Body of pancreas (tissue), 4 donors: ENCODE measurements around the gene BSPRY. TPM values are rescaled to one million over a fixed set of nuclear protein-coding genes. Genes with fewer than 3 reads are reported as not detected.

ENCODE experiments used
- ATAC-seq: fragments of 150-250 bp; one replicate; pipeline ENCODE4 v1.9.1; 2016
- DNase-seq, 4 donors: peaks; one replicate each; pipeline ENCODE4 v3.0.0-alpha.2; 2019
- H3K27ac ChIP-seq, 4 donors: fragments of 200-600 bp; sonication (generic); 1 replicate in 3 of 4; 2 replicates in 1 of 4; pipeline versions ENCODE4 v1.5.1 to v1.6.1; 2016 to 2019; ENCODE audit warnings: mild to moderate bottlenecking in 1 of 4, mixed read lengths in 1 of 4, moderate library complexity in 1 of 4
- H3K27me3 ChIP-seq, 2 donors: fragments of 200-600 bp; sonication (generic); one replicate each; pipeline ENCODE4 v1.6.0; 2016; ENCODE audit warnings: mild to moderate bottlenecking in 1 of 2
- H3K36me3 ChIP-seq, 2 donors: fragments of 200-600 bp; sonication (generic); replicated peaks in 1 of 2; 2 replicates each; pipeline ENCODE4 v1.5.1; 2016; ENCODE audit warnings: low read depth in 2 of 2; ENCODE audit not compliant: insufficient read depth in 1 of 2
- H3K4me1 ChIP-seq: fragments of 200-600 bp; sonication (generic); one replicate; pipeline ENCODE4 v1.6.0; 2016
- H3K4me3 ChIP-seq, 2 donors: fragments of 200-600 bp; sonication (generic); 1 replicate in 1 of 2; 2 replicates in 1 of 2; pipeline ENCODE4 v1.5.1; 2016 to 2019
- H3K9me3 ChIP-seq, 3 donors: fragments of 200-600 bp; sonication (generic); 1 replicate in 2 of 3; 2 replicates in 1 of 3; pipeline ENCODE4 v1.5.1; 2016
- CTCF ChIP-seq, 7 experiments: fragments of 450-650 bp in 4 of 7; fragments of 200-600 bp in 3 of 7; sonication (generic) in 3 of 7; IDR thresholded peaks; one replicate each; pipeline ENCODE4 v1.5.1; 2016 to 2019; ENCODE audit warnings: antibody characterized with exemption in 7 of 7
- POLR2A ChIP-seq, 3 donors: fragments of 450-650 bp; IDR thresholded peaks; one replicate each; pipeline ENCODE4 v1.6.1; 2016; ENCODE audit warnings: antibody characterized with exemption in 3 of 3, mild to moderate bottlenecking in 2 of 3
- WGBS, 2 donors: methylation state at CpG; one replicate each; pipeline ENCODE4 v1.1.5; 2017; 5-methylcytosine and 5-hydroxymethylcytosine counted together
- intact Hi-C: fragments of 100-400 bp; cut with DNase I; formaldehyde crosslinking; loops from one replicate; pipeline ENCODE4 v1.15.1; 2023
- total RNA-seq, 2 donors: library from RNA; depleted of rRNA; stranded (reverse); fragments of >200 nt; gene quantifications; one replicate each; pipeline ENCODE4 v1.1.0, GENCODE V29; 2016

Gene BSPRY
- total RNA-seq, 2 donors from 2014 or later = 27.0 to 47.0 TPM

- no peaks in the 10 kb centered on the region for H3K27me3 ChIP-seq
- 0% methylated on average over 2 to 20 of the region's 20 CpGs for WGBS, 2 donors
- DNase-seq (no peak), ATAC-seq (no peak)
- H3K4me3 ChIP-seq = peak overlapping the region; percentile 53 to 71
- peak overlapping the region; percentile 93 to 98 (median 94) for H3K27ac ChIP-seq
- peaks cover 23% of the 10 kb centered on the region for H3K4me1 ChIP-seq
- intact Hi-C loops = loop anchor here (5.0 kb wide), 3 partner anchors 38 to 138 kb away; no protein-coding TSS in a partner anchor
- H3K36me3 ChIP-seq = no peaks in the 10 kb centered on the region
- no peak for TF ChIP-seq CTCF (IDR thresholded peaks at IDR 0.05)
- TF ChIP-seq POLR2A (IDR thresholded peaks at IDR 0.05) = no peak
- no peaks in the 10 kb centered on the region for H3K9me3 ChIP-seq
Measured at GRCh38 chr9:113409883-113410206, 60.5 kb downstream of the BSPRY start.

- WGBS, 2 donors = 0 to 1% methylated on average over 19 to 58 of the region's 61 CpGs
- TF ChIP-seq POLR2A (IDR thresholded peaks at IDR 0.05) (peak; percentile 46 to 85 (median 83)), CTCF (IDR thresholded peaks at IDR 0.05) (peak in 1 of 7 experiments; percentile 15)
- DNase-seq (peak; percentile 92 to 96 (median 96)), ATAC-seq (peak; percentile 97)
- H3K27ac ChIP-seq = peak within 1 kb of the TSS; percentile 93 to 98 (median 94)
- H3K9me3 ChIP-seq = no peaks in the 10 kb centered on the region
- intact Hi-C loops = loop anchor here (5.0 kb wide), 1 partner anchor 138 kb away; no protein-coding TSS in a partner anchor
- H3K4me3 ChIP-seq = peak within 1 kb of the TSS; percentile 53 to 71
- peaks cover 23% of the 10 kb centered on the region for H3K4me1 ChIP-seq
- no peaks in the 10 kb centered on the region for H3K27me3 ChIP-seq
- no peaks in the 10 kb centered on the region for H3K36me3 ChIP-seq
Measured at GRCh38 chr9:113410207-113410864, 61.0 kb downstream of the BSPRY start, which contains the start of the genes C9orf43 and POLE3. TSS of gene C9orf43 (plus strand) at chr9:113410747. CDS start at chr9:113413494, 2,747 bp downstream. TSS of gene POLE3 (minus strand) at chr9:113410675. CDS start at chr9:113410293, 382 bp downstream.

- DNase-seq = peak in 1 of 4 donors; percentile 30
- Histone ChIP-seq H3K4me3 (no peak overlapping the region), H3K36me3 (no peaks in the 10 kb centered on the region), H3K9me3 (no peaks in the 10 kb centered on the region), H3K27ac (no peak overlapping the region), H3K27me3 (no peaks in the 10 kb centered on the region), H3K4me1 (peaks cover 6% of the 10 kb centered on the region)
- intact Hi-C loops = no loop called here
- TF ChIP-seq CTCF (IDR thresholded peaks at IDR 0.05) (no peak), POLR2A (IDR thresholded peaks at IDR 0.05) (no peak)
- 56 to 57% methylated on average over 3 of the region's 3 CpGs for WGBS, 2 donors
- ATAC-seq = no peak
Measured at GRCh38 chr9:113416149-113416721, 66.9 kb downstream of the BSPRY start.

- no peak overlapping the region for H3K4me3 ChIP-seq
- 72 to 75% methylated on average over 4 of the region's 4 CpGs for WGBS, 2 donors
- no peaks in the 10 kb centered on the region for H3K4me1 ChIP-seq
- intact Hi-C loops = no loop called here
- H3K36me3 ChIP-seq = no peaks in the 10 kb centered on the region
- no peak for ATAC-seq
- H3K27ac ChIP-seq = no peak overlapping the region
- no peaks in the 10 kb centered on the region for H3K27me3 ChIP-seq
- no peak for TF ChIP-seq CTCF (IDR thresholded peaks at IDR 0.05)
- no peak for TF ChIP-seq POLR2A (IDR thresholded peaks at IDR 0.05)
- DNase-seq = no peak
- no peaks in the 10 kb centered on the region for H3K9me3 ChIP-seq
Measured at GRCh38 chr9:113417370-113417769, 68.0 kb downstream of the BSPRY start.

Other genes starting within 250 kb of the BSPRY start
- 10 to 100 TPM; 16.3 to 23.7 TPM for gene SLC31A2, start 198.5 kb upstream of the BSPRY start, total RNA-seq
- gene FKBP15, start 128.3 kb upstream of the BSPRY start, total RNA-seq = 10 to 100 TPM; 15.8 to 21.3 TPM
- gene SLC31A1, start 128.0 kb upstream of the BSPRY start, total RNA-seq = 1 to 10 TPM; 6.7 to 7.9 TPM
- gene CDC26, start 74.0 kb upstream of the BSPRY start, total RNA-seq = 10 to 100 TPM; 21.3 to 27.0 TPM
- gene PRPF4, start 73.9 kb upstream of the BSPRY start, total RNA-seq = 10 to 100 TPM in 1 of 2 donors, 1 to 10 TPM in 1; 5.6 to 10.1 TPM
- not detected for gene RNF183, start 46.2 kb upstream of the BSPRY start, total RNA-seq
- gene WDR31, start 9.3 kb upstream of the BSPRY start, total RNA-seq = 1 to 10 TPM; 1.0 to 2.3 TPM
- 10 to 100 TPM; 38.9 to 51.9 TPM for gene HDHD3, start 27.4 kb downstream of the BSPRY start, total RNA-seq
- 10 to 100 TPM; 42.5 to 44.1 TPM for gene ALAD, start 51.7 kb downstream of the BSPRY start, total RNA-seq
- 10 to 100 TPM; 13.8 to 17.6 TPM for gene POLE3, start 61.1 kb downstream of the BSPRY start, total RNA-seq
- gene C9orf43, start 61.2 kb downstream of the BSPRY start, total RNA-seq = 1 to 10 TPM in 1 of 2 donors, not detected in 1; 1.6 TPM
- 10 to 100 TPM; 25.7 to 96.9 TPM for gene RGS3, start 114.2 kb downstream of the BSPRY start, total RNA-seq